ENCODE measurements around the gene RHO.
A peak's percentile ranks its signal among the peaks of the same experiment; 100 is the strongest.
"Not testable (repeated sequence)": the region's sequence is repeated elsewhere in the genome, so short reads cannot be mapped to it uniquely, and the experiment has no call there.

The RHO gene

DNA sequence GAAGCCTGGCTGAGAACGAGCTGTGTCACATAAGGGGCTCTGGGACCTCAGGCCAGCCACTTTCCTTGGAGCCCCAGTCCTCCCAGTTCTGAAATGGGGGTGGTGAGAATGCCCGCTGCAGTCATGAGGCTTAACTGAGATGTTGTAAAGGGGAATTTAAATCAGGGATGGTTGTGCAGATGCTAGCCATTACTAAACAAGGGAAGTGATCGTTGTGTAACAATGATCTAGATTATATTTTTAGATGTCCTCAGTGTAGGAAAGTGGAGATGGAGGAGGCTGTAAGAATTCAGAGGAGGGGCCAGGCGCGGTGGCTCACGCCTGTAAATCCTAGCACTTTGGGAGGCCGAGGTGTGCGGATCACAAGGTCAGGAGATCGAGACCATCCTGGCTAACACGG is 39.2 kb upstream of the RHO start:
- not testable (repeated sequence) for H3K9ac ChIP-seq (ENCODE audit: low read depth, low read length); H3K4me3 ChIP-seq (ENCODE audit: low read length); H3K27me3 ChIP-seq (ENCODE audit: insufficient read depth, low read length); H3K9me3 ChIP-seq (ENCODE audit: insufficient read depth, low read depth, low read length); H3K27ac ChIP-seq (ENCODE audit: low read depth, low read length)
- 94% methylated on average over 9 of the region's 10 CpGs for WGBS
- peaks cover 16% of the 10 kb centered on the region for H3K36me3 ChIP-seq (ENCODE audit: insufficient read depth, low read length)
- peaks cover 28% of the 10 kb centered on the region for H3K4me1 ChIP-seq (ENCODE audit: insufficient read depth, low read length)

DNA sequence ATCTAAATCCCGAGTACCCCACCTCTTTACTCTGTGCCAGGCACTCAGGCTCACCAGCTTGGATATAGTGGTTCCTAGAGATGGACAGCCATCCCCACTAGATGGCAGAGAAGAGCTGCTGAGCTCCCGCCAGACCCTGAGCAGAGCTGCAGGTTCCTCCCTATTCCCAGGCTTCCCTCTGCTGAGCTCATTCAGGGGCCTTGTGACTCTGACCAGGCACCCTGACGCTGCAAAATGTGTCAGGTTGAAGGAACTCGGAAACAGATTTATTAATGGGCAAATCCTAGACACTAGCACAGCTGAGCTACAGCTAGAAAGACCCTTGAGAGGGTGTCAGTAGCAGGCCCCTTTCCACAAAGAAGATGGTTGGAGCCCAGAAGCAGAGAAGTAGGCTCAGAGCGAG is 38.2 kb upstream of the RHO start:
- no peaks in the 10 kb centered on the region for H3K9me3 ChIP-seq (ENCODE audit: insufficient read depth, low read depth, low read length)
- no peaks in the 10 kb centered on the region for H3K27me3 ChIP-seq (ENCODE audit: insufficient read depth, low read length)
- H3K9ac ChIP-seq (ENCODE audit: low read depth, low read length), result peak overlapping the region; percentile 5; the same call in 1 of the 2 replicates
- H3K36me3 ChIP-seq (ENCODE audit: insufficient read depth, low read length), result peaks cover 9% of the 10 kb centered on the region
- H3K4me3 ChIP-seq (ENCODE audit: low read length), result no peak overlapping the region
- H3K27ac ChIP-seq (ENCODE audit: low read depth, low read length), result peak overlapping the region; percentile 31; the same call in 1 of the 2 replicates
- 32% methylated on average over 5 of the region's 5 CpGs for WGBS
- peaks cover 35% of the 10 kb centered on the region for H3K4me1 ChIP-seq (ENCODE audit: insufficient read depth, low read length)

DNA sequence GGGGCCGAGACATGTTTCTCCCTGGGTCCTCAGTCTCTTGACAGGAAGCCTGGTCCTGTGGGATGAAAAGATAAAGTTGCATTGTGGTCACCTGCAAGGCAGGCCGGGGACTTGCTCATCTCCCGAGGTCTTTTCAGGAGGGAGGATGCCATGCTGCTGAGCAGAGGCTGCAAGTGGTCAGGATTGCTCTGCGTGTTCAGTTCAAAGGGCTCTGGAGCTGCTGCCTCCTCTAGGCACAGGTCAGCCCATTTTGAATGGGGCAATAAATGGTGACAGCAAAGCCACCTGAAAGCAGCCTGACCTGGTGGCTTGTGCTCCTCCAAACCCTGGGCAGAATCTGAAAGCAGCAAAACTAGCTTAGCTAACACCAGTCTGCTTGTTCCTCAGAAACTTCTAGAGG is 37.4 kb upstream of the RHO start:
- not testable (repeated sequence) for H3K9ac ChIP-seq (ENCODE audit: low read depth, low read length); H3K27me3 ChIP-seq (ENCODE audit: insufficient read depth, low read length); H3K9me3 ChIP-seq (ENCODE audit: insufficient read depth, low read depth, low read length); H3K4me3 ChIP-seq (ENCODE audit: low read length); H3K27ac ChIP-seq (ENCODE audit: low read depth, low read length)
- Histone ChIP-seq H3K4me1 (ENCODE audit: insufficient read depth, low read length) (peaks cover 33% of the 10 kb centered on the region), H3K36me3 (ENCODE audit: insufficient read depth, low read length) (peaks cover 10% of the 10 kb centered on the region)
- WGBS, result 90% methylated on average over 4 of the region's 4 CpGs

DNA sequence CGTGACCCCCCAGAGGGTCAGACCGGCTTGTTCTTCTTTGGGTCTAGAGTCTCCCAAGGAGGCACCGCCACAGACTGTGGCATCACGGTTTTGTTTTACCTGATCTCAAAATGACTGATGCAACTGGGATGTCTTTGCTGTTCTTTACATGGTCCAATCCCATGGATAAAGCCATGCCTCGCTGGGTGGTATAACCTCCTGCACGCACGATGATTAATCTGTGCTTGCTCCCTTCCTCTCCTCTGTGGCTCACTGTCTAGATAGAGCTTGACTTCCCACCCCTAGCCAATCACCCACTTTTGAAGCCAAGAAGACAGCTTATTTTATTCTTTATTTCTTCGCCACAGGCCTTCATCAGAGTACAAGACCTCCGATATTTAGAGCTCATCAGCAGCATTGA is 36.6 kb upstream of the RHO start:
- Histone ChIP-seq H3K9ac (ENCODE audit: low read depth, low read length) (no peak overlapping the region), H3K4me3 (ENCODE audit: low read length) (no peak overlapping the region), H3K27ac (ENCODE audit: low read depth, low read length) (no peak overlapping the region), H3K4me1 (ENCODE audit: insufficient read depth, low read length) (peaks cover 25% of the 10 kb centered on the region), H3K36me3 (ENCODE audit: insufficient read depth, low read length) (peaks cover 12% of the 10 kb centered on the region), H3K9me3 (ENCODE audit: insufficient read depth, low read depth, low read length) (no peaks in the 10 kb centered on the region), H3K27me3 (ENCODE audit: insufficient read depth, low read length) (no peaks in the 10 kb centered on the region)
- WGBS, result 95% methylated on average over 9 of the region's 9 CpGs

DNA sequence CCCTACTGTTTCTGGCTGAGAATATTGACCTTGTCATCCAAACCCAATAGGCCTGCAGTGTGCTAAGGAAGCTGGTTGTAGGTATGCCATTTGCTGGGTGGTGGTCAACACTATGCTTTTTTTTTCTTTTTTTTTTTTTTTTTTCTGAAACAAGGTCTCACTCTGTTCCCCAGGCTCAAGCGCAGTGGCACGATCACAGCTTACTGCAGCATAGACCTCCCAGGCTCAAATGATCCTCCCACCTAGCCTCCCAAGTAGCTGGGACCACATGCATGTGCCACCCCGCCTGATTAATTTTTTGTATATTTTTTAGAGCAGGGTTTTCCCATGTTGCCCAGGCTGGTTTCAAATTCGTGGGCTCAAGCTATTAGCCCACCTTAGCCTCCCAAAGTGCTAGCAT is 35.7 kb upstream of the RHO start:
- Histone ChIP-seq H3K4me1 (ENCODE audit: insufficient read depth, low read length) (peaks cover 16% of the 10 kb centered on the region), H3K27me3 (ENCODE audit: insufficient read depth, low read length) (no peaks in the 10 kb centered on the region), H3K36me3 (ENCODE audit: insufficient read depth, low read length) (peaks cover 14% of the 10 kb centered on the region), H3K9me3 (ENCODE audit: insufficient read depth, low read depth, low read length) (no peaks in the 10 kb centered on the region), H3K27ac (ENCODE audit: low read depth, low read length) (no peak overlapping the region), H3K9ac (ENCODE audit: low read depth, low read length) (no peak overlapping the region), H3K4me3 (ENCODE audit: low read length) (no peak overlapping the region)
- 94% methylated on average over 4 of the region's 4 CpGs for WGBS

DNA sequence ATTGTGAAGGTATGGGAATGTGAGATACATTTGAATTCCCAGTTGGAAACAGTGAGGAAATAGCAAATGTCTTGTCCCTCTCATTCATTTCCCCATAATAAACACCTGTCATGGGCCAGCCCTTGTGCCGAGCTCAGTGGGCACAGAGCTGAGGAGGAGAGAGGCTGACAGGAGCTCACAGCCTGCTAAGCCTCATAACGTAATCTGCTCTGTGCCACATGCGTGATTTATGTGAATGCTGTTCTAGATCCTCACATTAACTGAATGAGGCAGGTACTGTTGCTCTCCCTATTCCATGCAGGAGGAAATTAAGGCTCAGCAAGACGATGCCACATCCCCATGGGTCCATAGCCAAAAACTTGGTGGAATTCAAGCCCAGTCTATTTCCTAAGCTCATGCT is 35.2 kb upstream of the RHO start:
- Histone ChIP-seq H3K36me3 (ENCODE audit: insufficient read depth, low read length) (peaks cover 14% of the 10 kb centered on the region), H3K9ac (ENCODE audit: low read depth, low read length) (no peak overlapping the region), H3K4me3 (ENCODE audit: low read length) (no peak overlapping the region), H3K27ac (ENCODE audit: low read depth, low read length) (no peak overlapping the region), H3K4me1 (ENCODE audit: insufficient read depth, low read length) (peaks cover 16% of the 10 kb centered on the region), H3K27me3 (ENCODE audit: insufficient read depth, low read length) (no peaks in the 10 kb centered on the region), H3K9me3 (ENCODE audit: insufficient read depth, low read depth, low read length) (no peaks in the 10 kb centered on the region)
- 93% methylated on average over 4 of the region's 4 CpGs for WGBS

DNA sequence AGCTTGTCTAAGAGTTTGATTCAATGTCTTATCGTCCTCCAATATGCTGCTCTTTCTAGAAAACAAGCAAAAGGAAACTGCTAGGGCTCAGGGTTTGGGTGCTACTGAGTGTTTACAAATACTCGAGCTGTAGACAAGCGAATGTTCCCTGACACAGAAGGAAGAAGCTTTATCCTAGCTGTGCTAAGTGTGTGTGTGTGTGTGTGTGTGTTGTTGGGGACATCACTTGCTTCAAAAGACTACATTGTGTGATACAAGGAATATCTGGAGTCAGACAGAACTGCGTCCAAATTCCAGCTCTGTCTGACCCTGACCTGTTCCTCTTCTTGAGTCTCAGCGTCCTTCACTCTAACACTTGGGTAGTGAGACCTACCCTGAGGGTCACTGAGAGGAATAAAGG is 33.9 kb upstream of the RHO start:
- Histone ChIP-seq H3K9ac (ENCODE audit: low read depth, low read length) (0 out of 2 replicates have a peak overlapping the region, but pooled peaks have one; percentile 8), H3K27ac (ENCODE audit: low read depth, low read length) (peak overlapping the region; percentile 14; the same call in 1 of the 2 replicates)
- 73% methylated on average over 5 of the region's 5 CpGs for WGBS

DNA sequence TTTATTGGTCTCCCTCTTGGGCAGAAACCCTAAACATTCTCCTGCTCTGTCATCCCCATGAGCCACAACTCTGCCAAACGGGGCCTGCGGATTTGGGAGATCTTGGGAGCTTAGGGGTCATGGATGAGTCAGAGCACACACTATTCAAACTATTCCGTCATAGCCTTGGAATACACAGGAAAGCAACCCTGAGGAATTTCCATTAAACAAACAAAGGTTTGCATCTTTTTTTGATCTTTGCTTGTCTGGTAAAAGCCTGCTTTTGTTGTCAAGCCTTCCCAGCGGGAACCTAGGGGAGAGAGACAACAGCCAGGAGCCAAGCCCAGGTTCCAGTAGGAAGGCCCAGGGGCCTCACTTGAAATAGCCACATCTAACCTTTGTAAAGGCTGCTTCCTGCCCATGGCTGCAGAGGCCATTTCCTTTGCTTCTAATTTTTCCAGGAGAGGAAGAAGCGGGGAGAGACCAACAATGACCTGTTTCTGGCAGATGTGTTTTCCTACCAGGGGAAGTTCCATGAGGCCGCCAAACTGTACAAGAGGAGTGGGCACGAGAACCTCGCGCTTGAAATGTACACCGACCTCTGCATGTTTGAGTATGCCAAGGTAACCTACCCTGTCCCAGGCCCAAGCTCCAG is 33.3 kb upstream of the RHO start:
- H3K27ac ChIP-seq (ENCODE audit: low read depth, low read length), result peak overlapping the region; percentile 64
- H3K4me3 ChIP-seq (ENCODE audit: low read length); H3K9me3 ChIP-seq (ENCODE audit: insufficient read depth, low read depth, low read length); H3K27me3 ChIP-seq (ENCODE audit: insufficient read depth, low read length): not testable (repeated sequence)
- WGBS, result 50% methylated on average over 10 of the region's 10 CpGs
- H3K9ac ChIP-seq (ENCODE audit: low read depth, low read length), result peak overlapping the region; percentile 41; the same call in 1 of the 2 replicates
- H3K4me1 ChIP-seq (ENCODE audit: insufficient read depth, low read length), result peaks cover 16% of the 10 kb centered on the region
- H3K36me3 ChIP-seq (ENCODE audit: insufficient read depth, low read length), result peaks cover 19% of the 10 kb centered on the region

More for the DNA sequence above, 33.9 kb upstream of the RHO start:
- not testable (repeated sequence) for H3K4me3 ChIP-seq (ENCODE audit: low read length); H3K27me3 ChIP-seq (ENCODE audit: insufficient read depth, low read length); H3K9me3 ChIP-seq (ENCODE audit: insufficient read depth, low read depth, low read length)
- peaks cover 14% of the 10 kb centered on the region for H3K36me3 ChIP-seq (ENCODE audit: insufficient read depth, low read length)
- H3K4me1 ChIP-seq (ENCODE audit: insufficient read depth, low read length), result peaks cover 16% of the 10 kb centered on the region

DNA sequence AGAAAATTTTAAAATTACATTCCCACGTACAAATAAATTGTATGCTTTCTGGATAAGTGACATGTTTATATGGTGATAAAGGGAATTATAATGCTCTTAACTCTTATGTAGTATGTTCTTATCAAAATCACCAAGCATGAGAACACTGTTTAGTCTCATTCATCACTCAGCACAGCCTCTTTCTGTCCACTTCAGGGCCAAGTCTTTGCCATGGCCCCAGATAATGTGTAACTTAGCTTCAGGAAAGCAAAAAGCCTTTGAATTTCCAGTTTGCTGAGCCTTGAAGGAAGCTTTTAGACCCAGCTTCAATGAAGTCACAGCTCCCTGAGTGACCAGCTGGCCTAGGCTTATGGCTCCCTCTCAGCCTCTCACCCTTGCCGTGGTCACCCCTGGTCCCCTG is 30.6 kb upstream of the RHO start:
- 97% methylated on average over 1 of the region's 2 CpGs for whole genome bisulfite sequencing
- not testable (repeated sequence) for H3K27me3 ChIP-seq (ENCODE audit: insufficient read depth, low read length)
- peaks cover 12% of the 10 kb centered on the region for H3K4me1 ChIP-seq (ENCODE audit: insufficient read depth, low read length)

DNA sequence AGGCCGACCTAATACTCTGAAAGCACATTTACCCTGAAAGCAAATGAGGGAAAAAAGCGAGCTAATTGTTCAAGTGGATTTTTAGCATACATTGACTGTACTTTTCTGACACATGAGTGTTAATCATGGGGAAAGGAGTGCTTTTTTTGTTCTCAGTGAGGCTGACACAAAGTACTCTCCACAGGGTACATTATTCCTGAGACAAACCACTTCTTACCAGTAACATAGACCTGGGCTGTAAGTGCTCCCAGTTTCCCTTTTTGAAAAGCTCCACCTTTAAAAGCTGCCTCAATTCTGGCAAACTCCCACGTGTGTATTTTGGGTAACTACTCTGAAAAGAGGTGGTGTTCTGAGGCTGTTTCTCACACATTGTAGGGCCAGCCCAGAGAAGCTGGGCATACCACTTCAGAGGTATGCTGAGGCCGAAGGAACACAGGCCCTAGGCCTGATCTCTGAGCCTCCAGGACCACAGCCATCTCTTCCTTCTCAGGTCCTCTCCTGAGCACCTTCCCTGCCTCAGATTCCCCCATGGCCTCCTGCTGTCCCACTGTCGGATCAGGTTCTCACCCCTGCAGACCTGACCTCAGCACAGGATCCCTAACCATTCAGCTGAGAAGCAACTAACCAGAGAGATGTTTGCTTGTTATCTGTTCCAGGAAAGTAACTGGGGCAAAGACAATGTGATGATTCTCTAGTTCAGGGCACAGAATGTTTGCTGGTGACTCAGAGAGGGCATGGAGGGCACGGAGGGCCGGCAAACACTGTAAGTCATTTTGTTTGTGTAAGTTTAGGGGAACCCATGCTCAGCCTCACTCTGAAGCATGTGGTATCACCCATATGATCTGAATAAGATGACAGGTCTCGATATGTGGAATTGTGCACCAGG is 29.6 kb upstream of the RHO start:
- not testable (repeated sequence) for H3K4me3 ChIP-seq (ENCODE audit: low read length); H3K27ac ChIP-seq (ENCODE audit: low read depth, low read length); H3K9me3 ChIP-seq (ENCODE audit: insufficient read depth, low read depth, low read length); H3K27me3 ChIP-seq (ENCODE audit: insufficient read depth, low read length); H3K9ac ChIP-seq (ENCODE audit: low read depth, low read length)
- WGBS, result 74% methylated on average over 4 of the region's 8 CpGs
- H3K36me3 ChIP-seq (ENCODE audit: insufficient read depth, low read length), result peaks cover 33% of the 10 kb centered on the region
- H3K4me1 ChIP-seq (ENCODE audit: insufficient read depth, low read length), result peaks cover 12% of the 10 kb centered on the region

More for the DNA sequence above, 30.6 kb upstream of the RHO start:
- H3K36me3 ChIP-seq (ENCODE audit: insufficient read depth, low read length), result peaks cover 26% of the 10 kb centered on the region
- H3K27ac ChIP-seq (ENCODE audit: low read depth, low read length); H3K9ac ChIP-seq (ENCODE audit: low read depth, low read length); H3K4me3 ChIP-seq (ENCODE audit: low read length); H3K9me3 ChIP-seq (ENCODE audit: insufficient read depth, low read depth, low read length): not testable (repeated sequence)

DNA sequence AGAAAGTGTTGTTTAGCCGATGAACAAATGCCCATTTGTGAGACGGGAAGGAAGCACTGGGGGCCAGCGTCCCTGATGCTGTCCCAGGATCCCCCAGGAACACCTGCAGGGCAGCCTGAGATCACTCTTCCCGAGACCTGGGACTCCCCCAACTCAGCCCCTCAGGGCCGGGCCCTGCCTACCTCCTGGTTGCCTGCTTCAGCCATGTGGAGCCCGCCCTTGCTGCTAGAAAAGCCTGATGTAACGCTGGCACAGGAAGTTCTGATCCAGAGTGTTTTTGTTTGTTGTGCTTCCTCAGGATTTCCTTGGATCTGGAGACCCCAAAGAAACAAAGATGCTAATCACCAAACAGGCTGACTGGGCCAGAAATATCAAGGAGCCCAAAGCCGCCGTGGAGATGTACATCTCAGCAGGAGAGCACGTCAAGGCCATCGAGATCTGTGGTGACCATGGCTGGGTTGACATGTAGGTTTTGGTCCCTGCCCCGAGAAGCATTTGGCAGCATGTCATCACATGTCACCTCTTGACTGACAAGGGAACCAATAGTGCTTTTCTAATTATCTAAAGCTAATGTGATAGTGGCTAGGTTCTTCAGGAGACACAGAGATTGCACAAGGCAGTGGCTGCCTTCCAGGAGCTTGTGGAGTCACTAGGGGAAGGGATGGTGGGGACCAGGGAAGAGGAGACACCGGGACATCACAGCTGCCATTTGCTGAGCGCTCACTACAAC is 28.7 kb upstream of the RHO start:
- not testable (repeated sequence) for H3K4me1 ChIP-seq (ENCODE audit: insufficient read depth, low read length); H3K27ac ChIP-seq (ENCODE audit: low read depth, low read length); H3K9me3 ChIP-seq (ENCODE audit: insufficient read depth, low read depth, low read length); H3K4me3 ChIP-seq (ENCODE audit: low read length); H3K9ac ChIP-seq (ENCODE audit: low read depth, low read length); H3K27me3 ChIP-seq (ENCODE audit: insufficient read depth, low read length)
- peaks cover 42% of the 10 kb centered on the region for H3K36me3 ChIP-seq (ENCODE audit: insufficient read depth, low read length)
- WGBS, result 93% methylated on average over 13 of the region's 14 CpGs
